Gastroesophageal sphincter (tissue), 3 donors: ENCODE measurements around the gene SGMS1.

Experiments used
- CTCF ChIP-seq, 4 experiments: fragments of 200-600 bp in 2 of 4; fragments of 450-650 bp in 2 of 4; sonication (generic) in 1 of 4; IDR thresholded peaks; one replicate each; pipeline ENCODE4 v1.5.1; 2017 to 2019; ENCODE audit warnings: antibody characterized with exemption in 4 of 4, mild to moderate bottlenecking in 2 of 4, moderate library complexity in 2 of 4
- EP300 ChIP-seq: sonication (generic); formaldehyde crosslinking; IDR thresholded peaks from one replicate; pipeline ENCODE4 v1.6.1; 2017; ENCODE audit warnings: antibody characterized with exemption, mild to moderate bottlenecking
- POLR2A ChIP-seq, 2 donors: fragments of 450-650 bp; IDR thresholded peaks; one replicate each; pipeline ENCODE4 v1.6.1; 2017; ENCODE audit warnings: antibody characterized with exemption in 2 of 2, mild to moderate bottlenecking in 2 of 2, moderate library complexity in 1 of 2
- POLR2AphosphoS5 ChIP-seq: sonication (generic); formaldehyde crosslinking; IDR thresholded peaks from one replicate; pipeline ENCODE4 v1.6.1; 2017; ENCODE audit warnings: antibody characterized with exemption

- TF ChIP-seq EP300 (no peak), CTCF (IDR thresholded peaks at IDR 0.05) (peak; percentile 52 to 80 (median 66)), POLR2A (IDR thresholded peaks at IDR 0.05) (peak; percentile 19 to 37), POLR2AphosphoS5 (peak; percentile 8)
These were observed 1.2 kb upstream of the SGMS1 start for GRCh38 chr10:50624866-50625501.
